Left renal cortex interstitium (tissue), 4 donors: ENCODE data around the gene TLN1. TPM values are rescaled to one million over a fixed set of nuclear protein-coding genes. Genes with fewer than 3 reads are reported as not detected.
A peak's percentile ranks its signal among the peaks of the same experiment; 100 is the strongest.

Experiments
- DNase-seq, 4 donors: peaks; one replicate each; pipeline ENCODE4 v3.0.0-alpha.2; 2013; ENCODE audit warnings: low read depth in 4 of 4, low spot score in 2 of 4, missing footprints in 1 of 4
- polyA plus RNA-seq, 4 donors: library from polyadenylated mRNA; unstranded; fragments of 120-200 nt; gene quantifications; one replicate each; pipeline ENCODE4 v1.2.1, GENCODE V29; 2013; ENCODE audit not compliant: insufficient read length in 4 of 4

TLN1 gene
- polyA plus RNA-seq, 4 donors, result 144 to 186 (median 174) TPM

GRCh38 chr9:35669331-35670145 lies 62.5 kb downstream of the TLN1 start:
- no peak for DNase-seq

GRCh38 chr9:35667939-35668338 lies 64.1 kb downstream of the TLN1 start:
- no peak for DNase-seq

GRCh38 chr9:35666549-35666948 lies 65.4 kb downstream of the TLN1 start:
- no peak for DNase-seq

DNA sequence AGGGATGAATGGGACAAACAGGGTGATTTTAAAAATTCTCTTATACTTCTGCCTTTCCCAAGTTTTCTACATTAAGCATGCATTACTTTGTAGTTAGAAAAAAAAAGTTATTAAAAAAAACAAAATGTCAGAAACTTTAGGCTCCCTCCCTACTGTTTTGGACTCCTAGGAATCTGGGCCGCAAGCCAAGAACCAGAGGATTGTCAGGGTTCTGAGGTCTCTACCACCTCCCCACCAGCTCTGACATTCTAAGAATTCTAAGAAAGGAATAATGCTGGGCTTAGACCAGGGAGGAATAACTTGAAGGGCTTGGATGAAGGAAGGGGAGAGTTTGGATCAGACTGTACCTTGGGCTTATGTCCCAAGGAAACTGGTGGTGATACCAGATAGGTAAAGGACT lies 66.0 kb downstream of the TLN1 start:
- no peak for DNase-seq

GRCh38 chr9:35665471-35665818 lies 66.5 kb downstream of the TLN1 start:
- no peak for DNase-seq

- DNase-seq, result peak in 2 of 4 donors; percentile 65 to 79
These were observed 67.2 kb downstream of the TLN1 start, which contains the start of gene ARHGEF39 for GRCh38 chr9:35664531-35665470. TSS of gene ARHGEF39 (minus strand) at chr9:35665195. CDS start at chr9:35665169, 26 bp downstream.

- DNase-seq, result no peak
These were observed 69.6 kb downstream of the TLN1 start for GRCh38 chr9:35662437-35662836.

- no peak for DNase-seq
These were observed 70.1 kb downstream of the TLN1 start for GRCh38 chr9:35661756-35662350.

DNA sequence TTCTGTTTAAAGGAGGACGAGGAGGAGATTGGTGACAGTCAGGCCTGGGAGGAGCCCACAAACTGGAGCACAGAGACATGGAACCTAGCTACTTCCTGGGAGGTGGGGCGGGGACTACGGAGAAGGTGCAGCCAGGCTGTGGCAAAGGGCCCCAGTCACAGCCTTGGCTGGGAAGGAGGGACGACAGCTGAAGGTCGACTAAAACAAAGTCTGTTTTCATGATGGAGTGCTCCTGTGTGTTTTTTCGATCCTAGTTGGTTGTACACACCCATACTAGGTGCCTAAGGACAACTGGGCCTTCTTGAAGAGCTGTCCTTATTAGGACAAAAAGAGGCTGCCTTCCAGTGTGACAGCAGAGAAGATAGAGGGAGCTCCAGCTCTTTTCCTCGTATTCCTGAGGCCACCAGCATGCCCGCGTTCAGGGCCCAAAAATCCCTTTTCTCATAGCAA lies 71.0 kb downstream of the TLN1 start:
- DNase-seq, result no peak

DNA sequence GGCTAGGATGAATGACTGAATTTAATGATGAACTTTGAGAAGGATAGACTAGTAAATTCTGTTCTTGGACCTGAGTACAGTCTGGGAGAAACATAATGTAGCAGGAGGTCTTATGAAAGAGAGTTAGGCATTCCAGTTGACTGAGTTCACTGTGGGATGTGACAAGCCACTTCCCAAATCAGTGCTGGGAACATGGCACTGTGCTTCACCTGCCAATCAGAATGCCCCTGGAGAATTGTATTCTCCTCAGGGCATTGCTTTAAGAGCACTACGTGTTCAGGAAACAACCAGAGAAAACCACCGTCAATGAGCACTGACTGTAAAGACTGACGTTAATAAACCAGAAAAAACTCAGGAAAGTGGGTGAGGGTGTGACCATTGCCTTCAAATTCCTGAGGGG lies 72.7 kb downstream of the TLN1 start:
- no peak for DNase-seq

GRCh38 chr9:35658968-35659220 lies 73.1 kb downstream of the TLN1 start:
- no peak for DNase-seq

GRCh38 chr9:35658137-35658967 lies 73.6 kb downstream of the TLN1 start, which contains the start of gene CCDC107:
TSS of gene CCDC107 (plus strand) at chr9:35658292. CDS start at chr9:35658380, 88 bp downstream.
- DNase-seq, result peak; percentile 64 to 98 (median 85)

DNA sequence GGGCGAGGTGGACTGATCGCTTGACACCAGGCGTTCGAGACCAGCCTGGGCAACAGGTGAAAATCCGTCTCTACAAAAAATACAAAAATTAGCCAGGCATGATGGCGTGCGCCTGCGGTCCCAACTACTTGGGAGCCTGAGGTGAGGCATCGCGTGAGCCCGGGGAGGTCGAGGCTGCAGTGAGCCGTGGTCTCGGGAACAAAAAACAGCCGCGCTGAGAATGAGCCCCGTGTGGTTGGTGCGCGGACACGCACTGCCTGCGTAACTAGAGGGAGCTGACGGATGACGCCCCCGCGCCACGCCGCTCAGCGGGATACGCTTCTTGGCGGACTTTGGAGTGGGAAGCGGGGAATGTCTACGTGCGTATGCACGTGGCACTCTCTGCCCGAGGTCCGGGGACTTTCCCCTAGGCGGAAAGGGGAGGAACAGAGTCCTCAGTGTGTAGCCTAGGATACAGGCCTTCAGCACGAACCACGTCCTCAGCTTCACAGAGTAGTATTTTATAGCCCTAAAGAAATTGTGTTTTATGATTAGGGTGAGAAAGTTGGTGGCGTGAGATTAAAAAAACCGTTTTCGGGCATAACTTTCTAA lies 74.4 kb downstream of the TLN1 start, which contains the start of gene RMRP:
RMRP (minus strand) TSS at position 474 of the 591 bp plus-strand sequence.
- DNase-seq, result peak; percentile 96 to 99 (median 97)

DNA sequence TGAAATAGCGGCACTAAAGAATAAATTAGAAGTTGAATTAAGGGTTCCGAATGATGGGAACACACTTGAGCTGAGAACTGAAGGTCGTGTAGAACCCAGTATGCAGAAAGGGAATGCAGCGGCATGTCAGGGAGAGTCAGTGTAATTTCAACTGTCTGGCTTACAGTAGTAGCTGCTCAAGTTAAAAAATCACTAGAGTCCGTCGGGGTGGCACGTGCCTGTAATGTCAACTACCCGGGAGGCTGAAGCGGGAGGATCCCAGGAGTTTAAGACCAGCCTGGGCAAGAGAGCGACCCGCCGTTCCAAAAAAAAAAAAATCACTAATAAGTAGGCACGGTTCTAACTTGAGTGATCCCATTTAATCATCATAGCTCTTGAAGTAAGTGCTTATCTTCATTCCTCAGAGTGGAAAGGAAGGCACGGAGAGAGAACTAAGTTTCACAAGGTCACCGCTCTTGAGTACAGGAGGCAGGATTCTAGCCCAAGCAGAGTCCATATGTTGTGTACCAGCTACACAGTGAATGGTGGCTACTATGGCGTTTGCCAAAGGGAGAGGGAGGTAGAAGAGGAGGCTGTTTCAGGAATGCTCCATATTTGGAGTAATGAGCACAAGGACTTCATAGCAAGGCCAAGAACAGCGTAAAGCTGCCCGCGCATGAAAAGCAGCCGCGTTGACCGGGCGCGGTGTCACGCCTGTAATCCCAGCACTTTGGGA lies 75.0 kb downstream of the TLN1 start:
- DNase-seq, result no peak

DNA sequence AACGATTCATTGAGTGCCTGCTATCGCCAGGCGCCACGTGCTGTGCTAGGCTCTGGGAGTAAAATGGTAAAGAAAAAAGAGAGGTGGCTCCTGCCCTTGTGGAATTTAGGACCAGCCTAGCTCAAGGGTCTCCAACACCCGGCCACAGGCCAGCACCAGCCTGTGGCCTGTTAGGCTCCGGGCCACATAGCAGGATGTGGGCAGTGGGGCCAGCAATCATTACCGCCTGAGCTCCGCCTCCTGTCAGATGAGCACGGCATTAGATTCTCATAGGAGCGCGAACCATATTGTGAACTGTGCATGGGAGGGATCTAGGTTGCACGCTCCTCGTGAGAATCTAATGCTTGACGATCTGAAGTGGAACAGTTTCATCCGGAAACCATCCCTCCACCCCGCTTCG lies 75.6 kb downstream of the TLN1 start:
- DNase-seq, result no peak

DNA sequence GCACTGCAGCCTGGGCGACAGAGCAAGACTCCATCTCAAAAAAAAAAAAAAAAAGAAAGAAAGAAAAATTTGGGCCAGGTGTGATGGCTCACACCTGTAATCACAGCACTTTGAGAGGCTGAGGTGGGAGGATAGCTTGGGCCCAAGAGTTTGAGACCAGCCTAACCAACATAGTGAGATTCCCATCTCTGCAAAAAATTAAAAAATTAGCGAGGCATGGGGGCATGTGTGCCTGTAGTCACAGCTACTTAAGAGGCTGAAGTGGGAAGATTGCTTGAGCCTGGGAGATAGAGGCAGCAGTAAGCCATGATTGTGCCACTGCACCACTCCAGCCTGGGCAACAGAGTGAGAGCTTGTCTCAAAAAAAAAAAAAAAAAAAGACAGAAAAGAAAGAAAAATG lies 78.4 kb downstream of the TLN1 start:
- no peak for DNase-seq

GRCh38 chr9:35652829-35653209 lies 79.2 kb downstream of the TLN1 start:
- DNase-seq, result no peak

- DNase-seq, result no peak
These were observed 79.8 kb downstream of the TLN1 start for GRCh38 chr9:35651956-35652828.
